ENCODE measurements around the gene RPS5.
"Not testable (repeated sequence)": the region's sequence is repeated elsewhere in the genome, so short reads cannot be mapped to it uniquely, and the experiment has no call there.

The RPS5 gene

DNA sequence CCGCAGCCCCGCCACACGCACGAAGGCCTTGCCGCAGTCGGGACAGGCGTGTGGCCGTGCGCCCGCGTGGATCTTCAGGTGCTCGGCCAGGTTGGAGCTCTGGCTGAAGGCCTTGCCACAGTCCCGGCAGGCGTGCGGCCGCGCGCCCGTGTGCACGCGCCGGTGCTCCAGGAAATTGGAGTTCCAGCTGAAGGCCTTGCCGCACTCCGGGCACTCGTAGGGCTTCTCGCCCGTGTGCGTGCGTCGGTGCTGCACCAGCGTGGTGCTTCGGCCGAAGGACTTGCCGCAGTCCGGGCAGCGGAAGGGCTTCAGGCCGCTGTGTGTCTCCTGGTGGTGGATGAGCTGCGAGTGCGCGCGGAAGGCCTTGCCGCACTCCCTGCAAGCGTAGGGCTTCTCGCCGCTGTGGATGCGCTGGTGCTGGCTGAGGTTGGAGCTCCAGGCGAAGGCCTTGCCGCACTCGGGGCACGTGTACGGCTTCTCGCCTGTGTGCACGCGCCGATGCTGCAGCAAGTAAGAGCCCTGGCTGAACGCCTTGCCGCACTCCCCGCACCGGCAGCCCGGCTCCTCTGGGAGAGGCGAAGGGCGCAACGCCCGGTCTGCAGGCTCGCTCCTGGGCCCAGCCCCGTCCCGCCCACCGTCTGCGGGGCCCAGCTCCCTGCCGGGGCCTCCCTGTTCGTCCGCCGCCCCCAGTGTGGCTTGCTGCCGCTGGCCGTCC is 30.1 kb upstream of the RPS5 start:
- DNase-seq (ENCODE audit: low read depth), result no peak

GRCh38 chr19:58357481-58358145 is 29.5 kb upstream of the RPS5 start:
- DNase-seq (ENCODE audit: low read depth), result no peak

- peak; percentile 27 for DNase-seq (ENCODE audit: low read depth)
Observed at GRCh38 chr19:58361900-58362271, 25.2 kb upstream of the RPS5 start.

GRCh38 chr19:58362272-58362994 is 24.6 kb upstream of the RPS5 start, which contains the start of gene ZNF497:
ZNF497 (minus strand) TSS chr19:58362751; CDS start chr19:58357635, 5,116 bp downstream.
- DNase-seq (ENCODE audit: low read depth), result peak; percentile 95

- DNase-seq (ENCODE audit: low read depth), result no peak
Observed at GRCh38 chr19:58364146-58364545, 22.9 kb upstream of the RPS5 start.

GRCh38 chr19:58366585-58367430 is 20.3 kb upstream of the RPS5 start:
- DNase-seq (ENCODE audit: low read depth), result no peak

DNA sequence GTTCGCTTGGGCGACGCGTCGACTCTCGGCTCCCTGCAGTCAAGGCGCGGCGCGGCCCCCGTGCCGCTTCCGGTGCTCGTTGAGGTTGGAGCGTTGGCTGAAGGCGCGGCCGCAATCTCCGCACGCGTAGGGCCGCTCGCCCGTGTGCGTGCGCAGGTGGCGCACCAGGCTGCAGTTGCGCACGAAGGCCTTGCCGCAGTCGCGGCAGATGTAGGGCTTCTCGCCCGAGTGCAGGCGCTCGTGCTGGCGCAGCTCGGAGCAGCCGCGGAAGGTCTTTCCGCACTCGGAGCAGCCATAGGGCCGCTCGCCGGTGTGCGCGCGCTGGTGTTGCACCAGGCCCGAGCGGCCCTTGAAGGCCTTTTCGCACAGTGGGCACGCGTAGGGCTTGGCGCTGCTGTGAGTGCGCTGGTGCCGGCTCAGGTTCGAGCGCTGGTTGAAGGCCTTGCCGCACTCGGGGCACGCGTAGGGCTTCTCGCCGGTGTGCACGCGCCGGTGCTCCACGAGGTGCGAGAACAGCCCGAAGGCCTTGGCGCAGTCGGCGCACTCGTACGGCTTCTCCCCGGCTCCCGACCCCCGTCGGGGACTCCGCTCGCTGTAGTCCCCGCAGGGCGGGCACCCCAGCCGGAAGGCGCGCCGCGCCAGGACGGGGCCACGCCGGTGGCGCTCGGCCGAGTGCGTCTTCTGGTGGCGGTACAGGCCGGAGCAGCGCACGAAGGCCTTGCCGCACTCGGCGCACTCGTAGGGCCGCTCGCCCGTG is 19.2 kb upstream of the RPS5 start:
- no peak for DNase-seq (ENCODE audit: low read depth)

GRCh38 chr19:58368561-58369360 is 18.3 kb upstream of the RPS5 start:
- DNase-seq (ENCODE audit: low read depth), result no peak

DNA sequence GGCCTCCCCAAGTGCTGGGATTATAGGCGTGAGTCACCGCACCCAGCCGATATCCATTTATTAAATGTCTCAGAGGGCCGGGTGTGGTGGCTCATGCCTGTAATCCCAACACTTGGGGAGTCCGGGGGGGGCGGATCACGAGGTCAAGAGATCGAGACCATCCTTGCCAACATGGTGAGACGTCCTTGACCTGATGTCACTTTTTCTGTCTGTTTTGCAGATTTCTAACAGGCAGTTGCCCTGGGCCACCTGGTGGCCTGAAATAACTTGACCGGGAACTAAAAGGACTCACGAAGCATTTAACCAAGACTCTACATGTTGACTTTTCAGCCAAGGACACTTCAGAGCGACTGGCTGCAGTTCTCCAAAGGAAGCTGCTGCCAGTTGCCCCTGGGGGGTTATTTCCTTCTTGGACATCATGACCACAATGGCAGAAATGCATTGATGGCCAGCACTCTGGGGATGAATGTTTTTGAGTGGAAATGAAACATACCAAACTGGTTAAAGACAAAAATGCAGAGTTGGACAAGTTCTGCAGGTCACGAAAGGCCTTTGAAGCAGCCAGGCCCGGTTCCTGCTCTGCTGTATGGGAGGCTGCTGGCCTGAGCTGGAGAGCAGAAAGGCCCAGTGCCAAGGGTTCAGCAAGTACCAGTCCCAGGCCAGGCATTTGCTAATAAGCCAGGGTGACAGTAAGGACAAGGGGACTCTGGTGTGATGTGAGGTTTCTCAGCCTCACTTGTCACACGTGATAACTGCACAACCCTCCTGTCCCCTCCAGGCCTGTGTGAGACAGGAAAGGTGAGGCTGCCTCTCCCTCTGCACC is 14.5 kb upstream of the RPS5 start:
- no peak for DNase-seq (ENCODE audit: low read depth)

DNA sequence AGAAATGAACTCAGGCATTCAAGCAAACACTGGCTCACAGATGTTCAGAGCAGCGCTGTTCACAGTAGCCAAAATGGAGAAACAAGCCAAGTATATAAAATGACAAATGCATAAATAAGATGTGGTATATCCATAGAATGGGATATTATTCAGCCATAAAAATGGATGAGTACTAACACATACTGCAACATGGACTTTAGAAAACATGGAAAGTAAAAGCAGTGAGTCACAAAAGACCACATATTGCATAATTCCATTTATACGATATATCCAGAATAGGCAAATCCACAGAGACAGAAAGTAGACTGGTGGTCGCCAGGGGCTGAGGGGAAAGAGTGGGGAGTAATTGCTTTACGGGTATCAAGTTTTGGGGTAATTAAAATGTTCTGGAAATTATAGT is 12.9 kb upstream of the RPS5 start:
- no peak for DNase-seq (ENCODE audit: low read depth)

DNA sequence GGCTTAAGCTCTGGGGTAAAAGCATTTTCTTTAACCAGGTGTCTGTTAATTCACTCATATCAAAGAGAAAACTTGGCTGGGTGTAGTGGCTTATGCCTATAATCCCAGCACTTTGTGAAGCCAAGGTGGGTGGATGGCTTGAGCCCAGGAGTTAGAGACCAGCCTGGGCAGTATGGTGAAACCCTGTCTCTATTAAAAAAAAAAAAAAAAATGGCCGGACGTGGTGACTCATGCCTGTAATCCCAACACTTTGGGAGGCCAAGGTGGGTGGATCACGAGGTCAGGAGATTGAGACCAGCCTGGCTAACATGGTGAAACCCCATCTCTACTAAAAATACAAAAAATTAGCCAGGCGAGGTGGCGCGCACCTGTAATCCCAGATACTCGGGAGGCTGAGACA is 10.3 kb upstream of the RPS5 start:
- DNase-seq (ENCODE audit: low read depth), result not testable (repeated sequence)

- no peak for DNase-seq (ENCODE audit: low read depth)
Observed at GRCh38 chr19:58379246-58379645, 7.8 kb upstream of the RPS5 start.

- no peak for DNase-seq (ENCODE audit: low read depth)
Observed at GRCh38 chr19:58380037-58380661, 6.9 kb upstream of the RPS5 start.

DNA sequence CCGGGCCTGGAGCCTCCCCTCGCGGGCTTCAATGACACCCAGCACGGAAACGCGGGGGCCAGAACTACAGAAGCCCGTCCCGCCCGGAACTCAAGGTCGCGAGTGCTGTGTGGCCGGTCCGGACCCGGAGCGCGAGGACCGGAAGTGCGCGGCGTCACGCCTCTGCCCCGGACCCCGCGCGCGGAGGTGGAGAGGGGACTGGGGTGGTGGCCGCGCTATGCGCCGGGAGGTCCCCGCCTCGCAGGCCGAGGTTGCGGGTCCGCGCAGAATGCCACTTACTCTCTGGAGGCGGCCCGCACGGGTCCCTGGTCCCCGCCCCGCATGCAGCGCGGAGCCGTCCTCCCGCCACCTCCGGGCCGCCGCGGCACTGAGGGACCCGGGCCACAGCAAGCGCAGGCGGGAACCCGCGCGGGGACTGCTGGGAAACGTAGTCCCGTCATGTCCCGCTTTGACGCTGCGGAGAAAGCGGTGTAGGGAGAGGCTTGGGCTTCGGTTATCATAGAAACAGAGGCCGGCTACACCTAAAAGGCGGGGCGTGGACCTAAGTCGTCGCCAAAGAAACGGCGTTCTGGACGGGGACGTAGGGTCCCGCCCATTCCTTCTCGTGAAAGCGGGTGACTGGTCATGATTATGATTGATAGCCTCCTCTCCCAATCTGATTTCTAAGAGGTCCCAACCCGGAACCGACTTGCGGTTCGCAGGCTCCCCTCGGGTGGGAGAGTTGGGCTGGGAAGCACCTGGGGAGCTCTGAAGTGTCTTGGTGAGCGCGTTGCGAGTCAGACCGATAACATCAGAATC is 6.2 kb upstream of the RPS5 start, which contains the start of gene ZNF837:
TSS of gene ZNF837 (minus strand) at position 369 of the 798 bp plus-strand sequence. CDS start 11,698 bp downstream, outside the sequence.
- peak; percentile 95 for DNase-seq (ENCODE audit: low read depth)

DNA sequence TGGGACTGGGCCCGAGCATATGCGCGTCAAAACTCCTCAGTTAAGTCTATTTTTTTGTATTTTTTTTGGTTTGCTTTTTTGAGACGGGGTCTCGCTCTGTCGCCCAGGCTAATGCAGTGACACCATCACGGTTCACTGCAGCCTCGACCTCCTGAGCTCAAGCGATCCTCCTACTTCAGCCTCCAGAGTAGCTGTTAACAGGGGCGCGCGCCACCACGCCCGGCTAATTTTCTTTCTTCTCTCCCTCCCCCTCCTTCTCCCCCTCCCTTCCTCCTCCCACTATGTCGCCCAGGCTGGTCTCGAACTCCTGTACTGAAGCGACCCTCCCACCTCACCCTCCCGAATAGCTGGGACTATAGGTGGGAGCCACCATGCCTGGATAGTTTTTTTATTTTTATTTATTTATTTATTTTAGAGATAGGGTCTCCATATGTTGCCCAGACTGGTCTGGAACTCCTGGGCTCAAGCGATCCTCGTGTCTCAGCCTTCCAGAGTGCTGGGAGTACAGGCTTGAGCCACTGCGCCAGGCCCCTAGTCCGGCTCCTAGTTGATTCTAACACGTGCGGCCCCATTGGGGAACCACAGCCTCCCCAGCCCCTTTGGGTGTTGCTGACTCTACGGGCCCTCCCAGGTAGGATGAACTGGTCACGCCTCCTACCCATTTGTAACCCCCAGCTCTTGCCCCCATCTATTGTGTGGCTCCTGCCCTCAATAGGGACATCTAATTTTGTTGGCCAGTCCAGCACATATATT is 5.4 kb upstream of the RPS5 start:
- DNase-seq (ENCODE audit: low read depth), result no peak

- no peak for DNase-seq (ENCODE audit: low read depth)
Observed at GRCh38 chr19:58382997-58383603, 4.0 kb upstream of the RPS5 start.

- no peak for DNase-seq (ENCODE audit: low read depth)
Observed at GRCh38 chr19:58385313-58385890, 1.7 kb upstream of the RPS5 start.

Measured in activated T-cell treated with anti-CD3 and anti-CD28 coated beads for 24 hours (primary cell).